ENCODE measurements around the gene ANGPTL2.
"Not testable (repeated sequence)": the region's sequence is repeated elsewhere in the genome, so short reads cannot be mapped to it uniquely, and the experiment has no call there.

ANGPTL2 gene

GRCh38 chr9:127154390-127155191 is 32.2 kb upstream of the ANGPTL2 start:
- DNase-seq (ENCODE audit: low read depth, low spot score): no peak

- DNase-seq (ENCODE audit: low read depth, low spot score): no peak
Observed at GRCh38 chr9:127154003-127154389, 31.6 kb upstream of the ANGPTL2 start.

- no peak for DNase-seq (ENCODE audit: low read depth, low spot score)
Observed at GRCh38 chr9:127153501-127153900, 31.1 kb upstream of the ANGPTL2 start.

GRCh38 chr9:127149463-127150390 is 27.3 kb upstream of the ANGPTL2 start:
- DNase-seq (ENCODE audit: low read depth, low spot score): no peak

GRCh38 chr9:127149010-127149409 is 26.6 kb upstream of the ANGPTL2 start:
- no peak for DNase-seq (ENCODE audit: low read depth, low spot score)

- DNase-seq (ENCODE audit: low read depth, low spot score): no peak
Observed at GRCh38 chr9:127148014-127148413, 25.6 kb upstream of the ANGPTL2 start.

GRCh38 chr9:127147251-127147650 is 24.8 kb upstream of the ANGPTL2 start:
- no peak for DNase-seq (ENCODE audit: low read depth, low spot score)

GRCh38 chr9:127146841-127147240 is 24.4 kb upstream of the ANGPTL2 start:
- not testable (repeated sequence) for DNase-seq (ENCODE audit: low read depth, low spot score)

GRCh38 chr9:127144670-127145445 is 22.4 kb upstream of the ANGPTL2 start:
- DNase-seq (ENCODE audit: low read depth, low spot score): no peak

GRCh38 chr9:127143920-127144465 is 21.6 kb upstream of the ANGPTL2 start:
- no peak for DNase-seq (ENCODE audit: low read depth, low spot score)

- no peak for DNase-seq (ENCODE audit: low read depth, low spot score)
Observed at GRCh38 chr9:127142931-127143464, 20.6 kb upstream of the ANGPTL2 start.

- no peak for DNase-seq (ENCODE audit: low read depth, low spot score)
Observed at GRCh38 chr9:127142291-127142690, 19.9 kb upstream of the ANGPTL2 start.

GRCh38 chr9:127140842-127141675 is 18.6 kb upstream of the ANGPTL2 start:
- DNase-seq (ENCODE audit: low read depth, low spot score): no peak

GRCh38 chr9:127140181-127140580 is 17.7 kb upstream of the ANGPTL2 start:
- DNase-seq (ENCODE audit: low read depth, low spot score): no peak

- no peak for DNase-seq (ENCODE audit: low read depth, low spot score)
Observed at GRCh38 chr9:127139775-127140174, 17.3 kb upstream of the ANGPTL2 start.

GRCh38 chr9:127139071-127139731 is 16.8 kb upstream of the ANGPTL2 start:
- DNase-seq (ENCODE audit: low read depth, low spot score): no peak

GRCh38 chr9:127138444-127138843 is 16.0 kb upstream of the ANGPTL2 start:
- DNase-seq (ENCODE audit: low read depth, low spot score): no peak

GRCh38 chr9:127137640-127138360 is 15.4 kb upstream of the ANGPTL2 start:
- no peak for DNase-seq (ENCODE audit: low read depth, low spot score)

All from smooth muscle cell of the brain vasculature (primary cell).